ENCODE data around the gene OAS3.

GRCh38 chr12:112937741-112938719 lies at the start of gene OAS3:
- TF ChIP-seq CTCF (conservative IDR thresholded peaks at IDR 0.05; ENCODE audit: low read length), result no peak
- no peak for TF ChIP-seq EZH2phosphoT487 (IDR thresholded peaks at IDR 0.05; ENCODE audit: borderline replicate concordance)
